DOHH2 (cell line): ENCODE data around the gene CD1C.
"Not testable (repeated sequence)": the region's sequence is repeated elsewhere in the genome, so short reads cannot be mapped to it uniquely, and the experiment has no call there.

ENCODE experiments used
- H3F3A ChIP-seq: fragments of 200-600 bp; sonication (generic), shearing (Covaris generic); 2 replicates; pipeline ENCODE4 v1.6.0; 2016; ENCODE audit warnings: antibody characterized with exemption, mild to moderate bottlenecking; ENCODE audit not compliant: control insufficient read depth, insufficient read depth
- H3K27ac ChIP-seq: fragments of 200-600 bp; sonication (generic); 2 replicates; pipeline ENCODE4 v1.5.1; 2014; ENCODE audit warnings: low read depth, mild to moderate bottlenecking, low read length, moderate library complexity
- H3K27me3 ChIP-seq: fragments of 200-600 bp; sonication (generic); 2 replicates; pipeline ENCODE4 v1.6.1; 2014; ENCODE audit warnings: mild to moderate bottlenecking, low read length, mixed read lengths; ENCODE audit not compliant: control insufficient read depth
- H3K36me3 ChIP-seq: fragments of 200-600 bp; sonication (generic); 2 replicates; pipeline ENCODE4 v1.6.1; 2014; ENCODE audit warnings: mild to moderate bottlenecking, low read length, moderate library complexity, mixed read lengths; ENCODE audit not compliant: control insufficient read depth
- H3K4me1 ChIP-seq: fragments of 200-600 bp; sonication (generic); 2 replicates; pipeline ENCODE4 v1.6.1; 2014; ENCODE audit warnings: mild to moderate bottlenecking, low read length, mixed read lengths; ENCODE audit not compliant: control insufficient read depth
- H3K4me2 ChIP-seq: fragments of 200-600 bp; sonication (generic); 2 replicates; pipeline ENCODE4 v1.6.0; 2014; ENCODE audit warnings: mild to moderate bottlenecking, low read length, moderate library complexity
- H3K4me3 ChIP-seq: fragments of 200-600 bp; sonication (generic); 2 replicates; pipeline ENCODE4 v1.5.1; 2014; ENCODE audit warnings: mild to moderate bottlenecking, low read length, mixed read lengths
- H3K79me2 ChIP-seq: fragments of 200-600 bp; sonication (generic); 2 replicates; pipeline ENCODE4 v1.6.1; 2014; ENCODE audit warnings: mild to moderate bottlenecking, low read length, mixed read lengths; ENCODE audit not compliant: control insufficient read depth
- H3K9me2 ChIP-seq: fragments of 200-600 bp; sonication (generic); replicated peaks from 2 replicates; pipeline ENCODE4 v1.6.1; 2014; ENCODE audit warnings: mild to moderate bottlenecking, low read length, mixed read lengths; ENCODE audit not compliant: control insufficient read depth
- H3K9me3 ChIP-seq: fragments of 200-600 bp; sonication (generic); 2 replicates; pipeline ENCODE4 v1.6.1; 2014; ENCODE audit warnings: antibody characterized with exemption, low read length, mixed read lengths; ENCODE audit not compliant: control insufficient read depth, insufficient read depth
- H4K20me1 ChIP-seq: fragments of 200-600 bp; sonication (generic); 2 replicates; pipeline ENCODE4 v1.6.0; 2014; ENCODE audit warnings: low read depth, mild to moderate bottlenecking, antibody characterized with exemption, low read length, moderate library complexity; ENCODE audit not compliant: control insufficient read depth, insufficient read depth
- CTCF ChIP-seq: fragments of 200-600 bp; sonication (generic); IDR thresholded peaks from one replicate; pipeline ENCODE4 v1.5.1; 2014; ENCODE audit warnings: antibody characterized with exemption, mild to moderate bottlenecking, low read depth, low read length; ENCODE audit not compliant: poor library complexity, severe bottlenecking
- EZH2phosphoT487 ChIP-seq: fragments of 200-600 bp; sonication (generic); IDR thresholded peaks from 2 replicates; pipeline ENCODE4 v1.6.1; 2017; ENCODE audit warnings: borderline replicate concordance, mild to moderate bottlenecking, antibody characterized with exemption, low read length, moderate library complexity, mixed read lengths

Gene CD1C

GRCh38 chr1:158255656-158256055 is 34.1 kb upstream of the CD1C start:
- TF ChIP-seq EZH2phosphoT487, result no peak
- no peak for TF ChIP-seq CTCF
- Histone ChIP-seq H3K36me3 (no peaks in the 10 kb centered on the region), H3K9me3 (no peaks in the 10 kb centered on the region), H3K4me2 (no peak overlapping the region), H3F3A (no peaks in the 10 kb centered on the region; the same call in 1 of the 2 replicates), H3K9me2 (no peaks in the 10 kb centered on the region), H4K20me1 (no peaks in the 10 kb centered on the region), H3K27me3 (peaks cover under 1% of the 10 kb centered on the region; the same call in 1 of the 2 replicates), H3K4me1 (peaks cover 14% of the 10 kb centered on the region), H3K79me2 (no peaks in the 10 kb centered on the region), H3K4me3 (no peak overlapping the region), H3K27ac (no peak overlapping the region)

GRCh38 chr1:158256747-158257146 is 33.0 kb upstream of the CD1C start:
- H3K36me3 ChIP-seq, H3K79me2 ChIP-seq, H3K9me3 ChIP-seq, H3K4me3 ChIP-seq, H3K27ac ChIP-seq, H3K4me2 ChIP-seq, H3F3A ChIP-seq, H4K20me1 ChIP-seq, H3K9me2 ChIP-seq, H3K27me3 ChIP-seq: not testable (repeated sequence)
- peaks cover 14% of the 10 kb centered on the region for H3K4me1 ChIP-seq

- Histone ChIP-seq H3K79me2 (no peaks in the 10 kb centered on the region), H3K27ac (no peak overlapping the region), H3K4me1 (peaks cover 14% of the 10 kb centered on the region), H3K27me3 (no peaks in the 10 kb centered on the region), H3K9me3 (no peaks in the 10 kb centered on the region), H3K4me3 (no peak overlapping the region; the same call in 1 of the 2 replicates), H3F3A (no peaks in the 10 kb centered on the region; the same call in 1 of the 2 replicates), H4K20me1 (no peaks in the 10 kb centered on the region), H3K4me2 (peak overlapping the region; percentile 34), H3K36me3 (no peaks in the 10 kb centered on the region), H3K9me2 (no peaks in the 10 kb centered on the region)
- no peak for TF ChIP-seq CTCF
- TF ChIP-seq EZH2phosphoT487, result no peak
Measured at GRCh38 chr1:158257888-158258287, 31.8 kb upstream of the CD1C start.

- Histone ChIP-seq H3K79me2 (no peaks in the 10 kb centered on the region), H3K27ac (no peak overlapping the region), H3K27me3 (no peaks in the 10 kb centered on the region), H3K9me3 (no peaks in the 10 kb centered on the region), H3K4me3 (no peak overlapping the region), H4K20me1 (no peaks in the 10 kb centered on the region), H3K4me2 (no peak overlapping the region), H3K4me1 (peaks cover 14% of the 10 kb centered on the region), H3F3A (no peaks in the 10 kb centered on the region), H3K9me2 (no peaks in the 10 kb centered on the region), H3K36me3 (no peaks in the 10 kb centered on the region)
- TF ChIP-seq EZH2phosphoT487, result no peak
- TF ChIP-seq CTCF, result no peak
Measured at GRCh38 chr1:158259117-158259516, 30.6 kb upstream of the CD1C start.
